NCI-H1436 (cell line): ENCODE results near the gene NME3.

Source experiments
- DNase-seq: peaks from one replicate; lab custom pipeline; 2025; lab: John Stamatoyannopoulos, UW

NME3 gene

GRCh38 chr16:1724491-1724890 is 46.9 kb downstream of the NME3 start:
- no peak for DNase-seq

GRCh38 chr16:1723450-1724147 is 47.7 kb downstream of the NME3 start:
- DNase-seq = no peak

GRCh38 chr16:1721372-1721771 is 50.0 kb downstream of the NME3 start:
- no peak for DNase-seq
